Peyer's patch (tissue), 4 donors: ENCODE data around the gene CLEC9A.

ENCODE experiments used
- POLR2A ChIP-seq, 2 donors: fragments of 450-650 bp; IDR thresholded peaks; one replicate each; pipeline ENCODE4 v1.5.1; 2017; ENCODE audit warnings: antibody characterized with exemption in 2 of 2, mild to moderate bottlenecking in 2 of 2, moderate library complexity in 2 of 2
- TF ChIP-seq, protein P1 (sequence below), 6 experiments: fragments of 450-650 bp in 4 of 6; fragments of 200-600 bp in 2 of 6; sonication (generic) in 1 of 6; IDR thresholded peaks; one replicate each; pipeline ENCODE4 v1.5.1; 2017 to 2019; ENCODE audit warnings: antibody characterized with exemption in 6 of 6, mild to moderate bottlenecking in 3 of 6, moderate library complexity in 1 of 6

GRCh38 chr12:10084733-10085132 lies 54.3 kb downstream of the CLEC9A start:
- TF ChIP-seq, protein P1, sequence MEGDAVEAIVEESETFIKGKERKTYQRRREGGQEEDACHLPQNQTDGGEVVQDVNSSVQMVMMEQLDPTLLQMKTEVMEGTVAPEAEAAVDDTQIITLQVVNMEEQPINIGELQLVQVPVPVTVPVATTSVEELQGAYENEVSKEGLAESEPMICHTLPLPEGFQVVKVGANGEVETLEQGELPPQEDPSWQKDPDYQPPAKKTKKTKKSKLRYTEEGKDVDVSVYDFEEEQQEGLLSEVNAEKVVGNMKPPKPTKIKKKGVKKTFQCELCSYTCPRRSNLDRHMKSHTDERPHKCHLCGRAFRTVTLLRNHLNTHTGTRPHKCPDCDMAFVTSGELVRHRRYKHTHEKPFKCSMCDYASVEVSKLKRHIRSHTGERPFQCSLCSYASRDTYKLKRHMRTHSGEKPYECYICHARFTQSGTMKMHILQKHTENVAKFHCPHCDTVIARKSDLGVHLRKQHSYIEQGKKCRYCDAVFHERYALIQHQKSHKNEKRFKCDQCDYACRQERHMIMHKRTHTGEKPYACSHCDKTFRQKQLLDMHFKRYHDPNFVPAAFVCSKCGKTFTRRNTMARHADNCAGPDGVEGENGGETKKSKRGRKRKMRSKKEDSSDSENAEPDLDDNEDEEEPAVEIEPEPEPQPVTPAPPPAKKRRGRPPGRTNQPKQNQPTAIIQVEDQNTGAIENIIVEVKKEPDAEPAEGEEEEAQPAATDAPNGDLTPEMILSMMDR (IDR thresholded peaks at IDR 0.05) = no peak
- TF ChIP-seq POLR2A (IDR thresholded peaks at IDR 0.05) = no peak
